Glutamatergic neuron (in vitro differentiated cells): ENCODE data around the gene DPP7. TPM values are rescaled to one million over a fixed set of nuclear protein-coding genes. Genes with fewer than 3 reads are reported as not detected.

Source experiments
- DNase-seq: peaks from one replicate; pipeline ENCODE4 v3.0.0; 2022
- H3K27ac Mint-ChIP-seq: one replicate; pipeline ENCODE4 v1.8.0; 2020; ENCODE audit warnings: mild to moderate bottlenecking, mixed read lengths, inconsistent platforms; ENCODE audit not compliant: unreplicated experiment
- H3K27me3 Mint-ChIP-seq: one replicate; pipeline ENCODE4 v1.8.0; 2020; ENCODE audit warnings: mild to moderate bottlenecking, moderate library complexity, mixed read lengths, inconsistent platforms; ENCODE audit not compliant: unreplicated experiment
- H3K36me3 Mint-ChIP-seq: one replicate; pipeline ENCODE4 v1.8.0; 2020; ENCODE audit warnings: mild to moderate bottlenecking, mixed read lengths, inconsistent platforms; ENCODE audit not compliant: unreplicated experiment
- H3K4me1 Mint-ChIP-seq: one replicate; pipeline ENCODE4 v1.8.0; 2020; ENCODE audit warnings: mild to moderate bottlenecking, low read depth, mixed read lengths, inconsistent platforms; ENCODE audit not compliant: unreplicated experiment
- H3K4me3 Mint-ChIP-seq: one replicate; pipeline ENCODE4 v1.8.0; 2020; ENCODE audit warnings: mild to moderate bottlenecking, mixed read lengths, inconsistent platforms; ENCODE audit not compliant: unreplicated experiment
- H3K9me3 Mint-ChIP-seq: one replicate; pipeline ENCODE4 v1.8.0; 2020; ENCODE audit warnings: mild to moderate bottlenecking, moderate library complexity, mixed read lengths, inconsistent platforms; ENCODE audit not compliant: unreplicated experiment
- CTCF ChIP-seq: fragments of 200-600 bp; sonication (generic); IDR thresholded peaks from one replicate; pipeline ENCODE4 v1.5.0; 2021; ENCODE audit not compliant: partially characterized antibody, unreplicated experiment
- total RNA-seq: library from RNA; stranded (reverse); fragmentation: NEBNext Ultra II Directional; extraction: Animal tissue kit (Norgen Biotek cat#: 25700); gene quantifications from one replicate; pipeline ENCODE4 v1.2.1, GENCODE V29; 2021; ENCODE audit not compliant: unreplicated experiment

DPP7 gene
- total RNA-seq, 1 donor from 2014 or later: 30.8 TPM

GRCh38 chr9:137078701-137079400, 35.7 kb downstream of the DPP7 start:
- Mint-ChIP-seq H3K4me1 (no peaks in the 10 kb centered on the region), H3K27me3 (peaks cover 11% of the 10 kb centered on the region), H3K4me3 (peak overlapping the region; percentile 75), H3K9me3 (peaks cover 4% of the 10 kb centered on the region), H3K36me3 (no peaks in the 10 kb centered on the region), H3K27ac (no peak overlapping the region)
- no peak for DNase-seq
- TF ChIP-seq CTCF: no peak

- Mint-ChIP-seq H3K4me3 (no peak overlapping the region), H3K27me3 (peaks cover 12% of the 10 kb centered on the region)
- no peak for DNase-seq
These were observed 36.5 kb downstream of the DPP7 start for GRCh38 chr9:137077758-137078693.

GRCh38 chr9:137077010-137077747, 37.4 kb downstream of the DPP7 start, which contains the start of gene UAP1L1:
TSS of gene UAP1L1 (plus strand) at chr9:137077517. CDS start at chr9:137077533, 16 bp downstream.
- H3K9me3 Mint-ChIP-seq: peaks cover 8% of the 10 kb centered on the region
- peaks cover 12% of the 10 kb centered on the region for H3K27me3 Mint-ChIP-seq
- no peak within 1 kb of the TSS for H3K27ac Mint-ChIP-seq
- H3K4me3 Mint-ChIP-seq: no peak within 1 kb of the TSS
- no peaks in the 10 kb centered on the region for H3K36me3 Mint-ChIP-seq
- TF ChIP-seq CTCF: no peak
- peak; percentile 65 for DNase-seq
- H3K4me1 Mint-ChIP-seq: no peaks in the 10 kb centered on the region

More at GRCh38 chr9:137077758-137078693, 36.5 kb downstream of the DPP7 start:
- TF ChIP-seq CTCF: no peak
- no peaks in the 10 kb centered on the region for H3K4me1 Mint-ChIP-seq
- H3K27ac Mint-ChIP-seq: no peak overlapping the region
- H3K36me3 Mint-ChIP-seq: no peaks in the 10 kb centered on the region
- H3K9me3 Mint-ChIP-seq: peaks cover 8% of the 10 kb centered on the region

GRCh38 chr9:137076636-137077009, 37.9 kb downstream of the DPP7 start:
- no peaks in the 10 kb centered on the region for H3K4me1 Mint-ChIP-seq
- H3K9me3 Mint-ChIP-seq: peaks cover 8% of the 10 kb centered on the region
- no peak for DNase-seq
- no peak for TF ChIP-seq CTCF
- H3K36me3 Mint-ChIP-seq: no peaks in the 10 kb centered on the region
- no peak overlapping the region for H3K4me3 Mint-ChIP-seq
- no peak overlapping the region for H3K27ac Mint-ChIP-seq
- peaks cover 10% of the 10 kb centered on the region for H3K27me3 Mint-ChIP-seq
